IMR-90 (cell line): ENCODE measurements around the gene FAAH2.
"Not testable (repeated sequence)": the region's sequence is repeated elsewhere in the genome, so short reads cannot be mapped to it uniquely, and the experiment has no call there.

Experiments used
- CEBPB ChIP-seq: IDR thresholded peaks from 2 replicates; pipeline ENCODE4 v1.6.1; 2012; ENCODE audit warnings: low read depth, low read length, improper control_type of control experiment
- CHD1 ChIP-seq: IDR thresholded peaks from 2 replicates; pipeline ENCODE4 v1.6.1; 2012; ENCODE audit warnings: low read depth, low read length, improper control_type of control experiment
- CTCF ChIP-seq: conservative IDR thresholded peaks from 2 replicates; pipeline ENCODE4 v1.5.1; 2012; ENCODE audit warnings: mild to moderate bottlenecking, low read depth, low read length, improper control_type of control experiment
- MAFK ChIP-seq: IDR thresholded peaks from 2 replicates; pipeline ENCODE4 v1.6.1; 2012; ENCODE audit warnings: low read depth, low read length, improper control_type of control experiment
- POLR2A ChIP-seq: IDR thresholded peaks from 2 replicates; pipeline ENCODE4 v1.6.1; 2012; ENCODE audit warnings: mild to moderate bottlenecking, low read depth, low read length
- RFX5 ChIP-seq: IDR thresholded peaks from 2 replicates; pipeline ENCODE4 v1.8.0; 2012; ENCODE audit warnings: low read depth, mild to moderate bottlenecking, low read length, moderate library complexity

GRCh38 chrX:57295679-57296078 lies 9.2 kb downstream of the FAAH2 start:
- not testable (repeated sequence) for TF ChIP-seq MAFK, CTCF, POLR2A, RFX5, CEBPB, CHD1
